CD4-positive, alpha-beta T cell (primary cell): ENCODE measurements around the gene DNAH2. TPM values are rescaled to one million over a fixed set of nuclear protein-coding genes. Genes with fewer than 3 reads are reported as not detected.

Experiments used
- ATAC-seq: fragments of 200-7000 bp; cut with Tn5 transposase; one replicate; pipeline ENCODE4 v1.10.0; 2022; ENCODE audit warnings: mild to moderate bottlenecking; ENCODE audit not compliant: poor library complexity
- CTCF ChIA-PET: fragments of 350-600 bp; sonication (Branson Sonifier 250); formaldehyde crosslinking; loops from one replicate; lab custom pipeline; 2021; ENCODE audit warnings: antibody characterized with exemption, inconsistent platforms; lab: Charles Lee
- POLR2A ChIA-PET: fragments of 350-600 bp; sonication (Branson Sonifier 250); formaldehyde crosslinking; loops from one replicate; lab custom pipeline; 2021; ENCODE audit warnings: antibody characterized with exemption, inconsistent platforms; lab: Charles Lee
- DNase-seq, 14 experiments: peaks; one replicate each; pipeline ENCODE4 v3.0.0-alpha.2; 2013 to 2020; ENCODE audit warnings: mixed read lengths in 2 of 14
- H3K27ac ChIP-seq, 2 donors: one replicate each; pipeline versions ENCODE4 v1.5.1 to v1.7.0; 2013; ENCODE audit warnings: low read length in 2 of 2, low read depth in 1 of 2, mild to moderate bottlenecking in 1 of 2
- H3K27me3 ChIP-seq, 2 experiments: 1 replicate in 1 of 2; 2 replicates in 1 of 2; pipeline versions ENCODE4 v1.6.1 to v1.7.0; 2013; ENCODE audit warnings: low read length in 2 of 2, control low read depth in 1 of 2, mild to moderate bottlenecking in 1 of 2, moderate library complexity in 1 of 2; ENCODE audit not compliant: insufficient read depth in 2 of 2, control insufficient read depth in 1 of 2
- H3K36me3 ChIP-seq: one replicate; pipeline ENCODE4 v1.6.1; 2013; ENCODE audit warnings: low read length, control low read depth; ENCODE audit not compliant: insufficient read depth
- H3K4me1 ChIP-seq: one replicate; pipeline ENCODE4 v1.6.1; 2013; ENCODE audit warnings: low read length, control low read depth; ENCODE audit not compliant: insufficient read depth
- H3K4me3 ChIP-seq: one replicate; pipeline ENCODE4 v1.5.1; 2013; ENCODE audit warnings: mild to moderate bottlenecking, low read length, moderate library complexity
- H3K9me3 ChIP-seq, 2 experiments: 1 replicate in 1 of 2; 2 replicates in 1 of 2; pipeline versions ENCODE4 v1.6.1 to v1.7.0; 2013; ENCODE audit warnings: low read length in 2 of 2, mild to moderate bottlenecking in 2 of 2, control low read depth in 1 of 2, moderate library complexity in 1 of 2; ENCODE audit not compliant: control insufficient read depth in 1 of 2, insufficient read depth in 1 of 2
- H3K27ac Mint-ChIP-seq: one replicate; pipeline ENCODE4 v1.8.0; 2020; ENCODE audit warnings: mixed read lengths
- H3K27me3 Mint-ChIP-seq: one replicate; pipeline ENCODE4 v1.8.0; 2021; ENCODE audit warnings: mixed read lengths
- H3K36me3 Mint-ChIP-seq: one replicate; pipeline ENCODE4 v1.8.0; 2021; ENCODE audit warnings: low read depth, mixed read lengths
- H3K4me1 Mint-ChIP-seq: one replicate; pipeline ENCODE4 v1.8.0; 2021; ENCODE audit warnings: low read depth, mixed read lengths
- H3K4me3 Mint-ChIP-seq: one replicate; pipeline ENCODE4 v1.8.0; 2020; ENCODE audit warnings: mild to moderate bottlenecking, mixed read lengths
- H3K9me3 Mint-ChIP-seq: one replicate; pipeline ENCODE4 v1.8.0; 2020; ENCODE audit warnings: mixed read lengths
- CTCF ChIP-seq: fragments of 200-600 bp; IDR thresholded peaks from one replicate; pipeline ENCODE4 v1.8.0; 2022; ENCODE audit warnings: antibody characterized with exemption, mild to moderate bottlenecking
- intact Hi-C, 2 experiments: fragments of 100-400 bp; cut with DNase I in 1 of 2; cut with micrococcal nuclease in 1 of 2; formaldehyde crosslinking; loops; one replicate each; pipeline versions ENCODE4 v1.15.1 to v1.9.0; 2023 to 2025; cut with DNase I, micrococcal nuclease
- total RNA-seq, 174 experiments: library from RNA in 2 of 174; stranded (reverse) in 2 of 174; gene quantifications; one replicate each; pipeline ENCODE4 v1.2.3 and lab custom pipeline; 2021 to 2026

The DNAH2 gene
- total RNA-seq, 2 experiments from 2014 or later = not detected

GRCh38 chr17:7742729-7743128 is 25.2 kb downstream of the DNAH2 start:
- POLR2A ChIA-PET = interaction anchor here (0.7 kb wide), 1 partner anchor 115 kb away, joined by 4 read pairs; the partner anchor contains the start of gene NAA38
- Mint-ChIP-seq H3K4me3 (no peak overlapping the region), H3K27ac (no peak overlapping the region), H3K9me3 (no peaks in the 10 kb centered on the region), H3K27me3 (peaks cover 34% of the 10 kb centered on the region), H3K4me1 (no peaks in the 10 kb centered on the region), H3K36me3 (no peaks in the 10 kb centered on the region)
- Histone ChIP-seq H3K36me3 (no peaks in the 10 kb centered on the region), H3K4me3 (no peak overlapping the region), H3K27ac (no peak overlapping the region), H3K4me1 (no peaks in the 10 kb centered on the region), H3K9me3 (no peaks in the 10 kb centered on the region), H3K27me3 (peaks cover 8 to 12% of the 10 kb centered on the region in 2 experiments)
- DNase-seq (no peak), ATAC-seq (no peak)
- intact Hi-C loops = loop anchor here (1.0 to 10.0 kb wide), 10 partner anchors 72 to 315 kb away; no protein-coding TSS in a partner anchor
- CTCF ChIA-PET = interaction anchor here (0.8 to 2.7 kb wide), 8 partner anchors 71 to 315 kb away, joined by 3 to 26 read pairs (median 4); no protein-coding TSS in a partner anchor
- TF ChIP-seq CTCF = no peak

DNA sequence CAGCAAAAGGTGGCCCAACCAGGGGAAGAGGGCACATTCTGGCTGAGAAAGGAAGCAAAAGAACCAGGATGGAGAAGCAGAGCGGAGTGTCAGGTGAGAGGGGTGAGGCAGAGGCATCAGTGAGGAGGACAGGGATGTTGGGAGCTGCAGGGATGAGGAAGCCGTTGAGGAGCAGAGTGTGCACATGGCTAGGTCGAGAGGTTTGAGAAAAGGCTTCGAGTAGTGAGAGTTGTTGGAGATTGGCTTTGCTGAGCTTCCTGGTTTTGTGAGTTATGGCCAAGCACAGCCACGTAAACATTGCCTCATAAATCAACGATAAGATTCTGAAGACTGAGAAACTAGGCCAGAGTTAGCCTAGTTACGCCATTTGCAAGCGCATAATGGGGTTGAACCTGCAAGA is 26.9 kb downstream of the DNAH2 start:
- no peaks in the 10 kb centered on the region for H3K4me1 ChIP-seq
- peaks cover 8 to 16% of the 10 kb centered on the region in 2 experiments for H3K27me3 ChIP-seq
- H3K4me3 Mint-ChIP-seq = no peak overlapping the region
- DNase-seq (no peak), ATAC-seq (no peak)
- no peaks in the 10 kb centered on the region for H3K9me3 ChIP-seq
- H3K36me3 ChIP-seq = no peaks in the 10 kb centered on the region
- no peak overlapping the region for H3K27ac Mint-ChIP-seq
- ChIA-PET CTCF (interaction anchor here (1.4 to 2.7 kb wide), 4 partner anchors 113 to 313 kb away, joined by 5 to 26 read pairs (median 8); partner anchors contain the start of gene NAA38), POLR2A (no interaction called here)
- intact Hi-C loops = loop anchor here (5.0 to 10.0 kb wide), 2 partner anchors 70 to 168 kb away; no protein-coding TSS in a partner anchor
- no peaks in the 10 kb centered on the region for H3K9me3 Mint-ChIP-seq
- no peak overlapping the region for H3K27ac ChIP-seq
- H3K27me3 Mint-ChIP-seq = peaks cover 28% of the 10 kb centered on the region
- TF ChIP-seq CTCF = no peak
- no peaks in the 10 kb centered on the region for H3K4me1 Mint-ChIP-seq
- H3K36me3 Mint-ChIP-seq = no peaks in the 10 kb centered on the region
- H3K4me3 ChIP-seq = no peak overlapping the region

- H3K4me1 ChIP-seq = no peaks in the 10 kb centered on the region
- CTCF ChIA-PET = no interaction called here
- Mint-ChIP-seq H3K4me3 (no peak overlapping the region), H3K36me3 (no peaks in the 10 kb centered on the region), H3K27me3 (peaks cover 17% of the 10 kb centered on the region), H3K4me1 (no peaks in the 10 kb centered on the region), H3K9me3 (no peaks in the 10 kb centered on the region), H3K27ac (no peak overlapping the region)
- intact Hi-C loops = loop anchor here in 1 of 2 experiments (10.0 kb wide), 1 partner anchor 69 kb away; no protein-coding TSS in a partner anchor
- no peak overlapping the region for H3K27ac ChIP-seq
- DNase-seq = peak in 1 of 14 experiments; percentile 17
- no peak for TF ChIP-seq CTCF
- no peak overlapping the region for H3K4me3 ChIP-seq
- peaks cover 2 to 4% of the 10 kb centered on the region in 2 experiments for H3K27me3 ChIP-seq
- H3K9me3 ChIP-seq = no peaks in the 10 kb centered on the region
- no peak for ATAC-seq
- H3K36me3 ChIP-seq = no peaks in the 10 kb centered on the region
- POLR2A ChIA-PET = no interaction called here
Observed at GRCh38 chr17:7745748-7746470, 28.4 kb downstream of the DNAH2 start.
